NT2/D1 (cell line): ENCODE measurements around the gene TPM1.

Source experiments
- SUZ12 ChIP-seq: IDR thresholded peaks from 2 replicates; pipeline ENCODE4 v1.6.1; 2011; ENCODE audit not compliant: insufficient read length, insufficient read depth; ENCODE audit errors: extremely low read depth
- YY1 ChIP-seq: IDR thresholded peaks from 2 replicates; pipeline ENCODE4 v1.6.1; 2011; ENCODE audit not compliant: insufficient read length, insufficient read depth
- ZNF274 ChIP-seq: IDR thresholded peaks from 2 replicates; pipeline ENCODE4 v1.6.1; 2011; ENCODE audit warnings: mild to moderate bottlenecking, low read depth, low read length

- TF ChIP-seq SUZ12 (no peak), YY1 (no peak), ZNF274 (no peak)
These were observed 22.4 kb upstream of the TPM1 start for GRCh38 chr15:63020128-63020527.
